HG02678 (cell line): Measurements from ENCODE around the gene TAF11L5.
"Not testable (repeated sequence)": the region's sequence is repeated elsewhere in the genome, so short reads cannot be mapped to it uniquely, and the experiment has no call there.

Experiments
- ATAC-seq: cut with Tn5 transposase; IDR thresholded peaks from one replicate; pipeline ENCODE4 v1.9.1; 2021; ENCODE audit warnings: mild to moderate bottlenecking, moderate library complexity; ENCODE audit not compliant: unreplicated experiment

Gene TAF11L5

GRCh38 chr5:17524935-17525334, at the start of gene TAF11L5:
TAF11L5 (plus strand) TSS chr5:17525235.
- not testable (repeated sequence) for ATAC-seq

DNA sequence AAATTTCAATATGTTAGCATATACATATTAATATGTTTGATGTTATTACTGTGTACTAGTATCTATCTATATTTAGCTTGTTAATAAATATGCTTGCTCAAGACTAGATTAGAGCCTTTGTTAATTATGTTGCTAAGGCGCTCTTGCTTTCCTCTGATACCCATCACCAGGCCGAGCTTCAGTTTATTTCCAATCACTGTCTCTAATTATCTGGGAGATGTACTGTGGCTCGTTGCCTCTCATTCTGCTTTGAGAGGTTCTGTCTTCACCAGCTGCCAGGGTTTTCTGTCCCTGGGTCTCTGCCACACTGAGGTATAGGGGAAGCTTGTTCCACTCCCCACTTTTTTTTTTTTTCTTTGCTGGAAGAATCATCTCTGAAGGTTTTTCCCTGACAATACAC, 48.0 kb upstream of the TAF11L5 start:
- no peak for ATAC-seq

GRCh38 chr5:17477573-17478265, 47.3 kb upstream of the TAF11L5 start:
- ATAC-seq, result no peak

DNA sequence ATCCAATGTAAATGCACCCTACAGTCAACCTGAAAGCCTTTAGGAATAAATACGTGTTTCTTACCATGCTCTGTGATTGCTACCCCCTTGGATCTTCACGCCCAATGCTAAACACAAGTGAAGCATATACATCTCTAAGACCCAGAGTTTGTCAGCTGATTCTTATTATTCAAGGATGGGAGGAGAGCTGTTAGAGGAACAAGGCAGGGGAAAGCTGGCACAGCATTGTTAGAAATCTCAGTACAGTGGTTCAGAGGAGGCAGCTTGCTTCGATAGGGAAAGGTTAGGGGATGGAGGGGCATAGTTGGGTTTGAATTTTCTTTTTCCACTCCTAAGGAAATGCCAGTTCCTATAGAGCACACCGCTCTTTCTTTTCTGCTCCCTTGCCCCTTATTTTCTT, 43.7 kb upstream of the TAF11L5 start:
- no peak for ATAC-seq

- ATAC-seq, result no peak
Measured at GRCh38 chr5:17482790-17483189, 42.2 kb upstream of the TAF11L5 start.

DNA sequence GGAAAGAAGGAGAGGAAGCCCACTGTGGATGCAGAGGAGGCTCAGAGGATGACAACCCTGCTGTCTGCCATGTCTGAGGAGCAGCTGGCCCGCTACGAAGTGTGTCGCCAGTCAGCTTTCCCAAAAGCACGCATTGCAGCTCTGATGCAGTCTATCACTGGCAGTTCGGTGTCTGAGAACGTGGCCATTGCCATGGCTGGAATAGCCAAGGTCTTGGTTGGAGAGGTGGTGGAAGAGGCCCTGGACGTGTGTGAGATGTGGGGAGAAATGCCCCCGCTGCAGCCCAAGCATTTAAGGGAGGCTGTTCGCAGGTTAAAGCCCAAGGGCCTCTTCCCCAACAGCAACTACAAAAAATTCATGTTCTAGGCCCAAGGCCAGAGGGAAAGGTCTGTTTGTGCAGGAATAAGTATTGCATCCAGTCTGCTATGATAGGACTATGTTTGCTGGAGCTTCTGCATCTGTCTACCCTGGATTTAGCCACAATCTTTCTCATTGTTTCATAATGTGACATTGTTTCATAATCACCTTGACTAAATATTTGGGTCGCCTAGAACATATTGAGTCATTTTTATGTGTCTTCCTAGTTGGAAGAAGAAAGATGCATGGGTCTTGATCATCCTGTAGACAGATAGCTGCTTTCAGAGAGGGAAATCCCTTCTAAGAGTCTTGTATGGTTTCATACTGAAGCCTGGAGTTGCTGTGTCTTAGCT, 38.4 kb upstream of the TAF11L5 start:
- ATAC-seq, result not testable (repeated sequence)

DNA sequence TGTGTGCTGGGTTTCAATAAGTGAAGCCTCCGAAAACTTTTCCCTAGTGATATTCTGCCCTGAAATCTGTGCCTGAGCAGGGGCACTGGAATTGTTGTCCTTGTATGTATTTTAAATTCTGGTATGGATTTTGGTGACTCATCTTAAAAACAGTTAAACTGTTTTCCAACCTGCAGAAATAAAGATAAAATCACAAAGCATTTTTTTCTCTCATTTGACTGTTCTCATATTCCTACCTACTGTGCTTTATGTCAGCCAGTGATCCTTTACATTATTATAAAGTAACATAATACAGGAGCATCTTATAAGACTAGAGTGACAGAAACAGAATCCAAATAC, 37.9 kb upstream of the TAF11L5 start:
- ATAC-seq, result no peak

GRCh38 chr5:17491257-17491656, 33.8 kb upstream of the TAF11L5 start:
- not testable (repeated sequence) for ATAC-seq

- no peak for ATAC-seq
Measured at GRCh38 chr5:17492770-17493169, 32.3 kb upstream of the TAF11L5 start.

DNA sequence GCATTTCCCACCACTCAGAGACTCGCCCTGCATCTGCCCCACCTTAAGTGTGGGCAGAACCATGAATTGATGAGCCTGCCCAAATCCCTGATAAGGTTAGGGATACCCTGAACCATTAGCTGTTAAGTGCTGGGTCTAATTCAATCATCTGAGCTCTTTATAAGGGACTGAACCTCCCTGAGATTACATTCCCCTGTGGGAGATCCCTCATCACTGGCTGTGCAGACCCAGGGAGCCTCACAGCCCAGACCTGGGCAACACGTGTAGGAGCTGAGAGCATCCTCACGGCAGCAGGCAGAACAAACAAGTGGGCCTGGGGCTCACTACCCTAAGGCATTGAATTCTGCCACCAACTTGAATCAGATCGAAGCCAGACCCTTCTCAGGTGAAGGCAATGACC, 27.6 kb upstream of the TAF11L5 start:
- ATAC-seq, result no peak

GRCh38 chr5:17497931-17498330, 27.1 kb upstream of the TAF11L5 start, which contains the start of gene TAF11L2:
TAF11L2 (plus strand) TSS chr5:17498231.
- not testable (repeated sequence) for ATAC-seq

GRCh38 chr5:17511775-17512325, 13.2 kb upstream of the TAF11L5 start:
- ATAC-seq, result no peak

DNA sequence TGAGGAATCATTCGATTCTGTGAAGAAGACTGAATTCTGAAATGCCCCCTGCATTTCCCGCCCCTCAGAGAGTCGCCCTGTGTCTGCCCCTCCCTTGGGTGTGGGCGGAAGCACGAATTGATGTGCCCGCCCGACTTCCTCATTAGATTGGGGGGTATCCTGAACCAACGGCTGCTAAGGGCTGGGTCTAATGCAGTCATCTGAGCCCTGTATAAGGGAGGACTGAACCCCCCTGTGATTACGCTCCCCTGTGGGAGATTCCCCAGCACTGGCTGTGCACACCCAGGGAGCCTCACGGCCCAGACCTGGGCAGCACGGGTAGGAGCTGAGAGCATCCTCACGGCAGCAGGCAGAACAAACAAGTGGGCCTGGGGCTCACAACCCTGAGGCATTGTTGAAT, 7.5 kb upstream of the TAF11L5 start:
- ATAC-seq, result not testable (repeated sequence)

DNA sequence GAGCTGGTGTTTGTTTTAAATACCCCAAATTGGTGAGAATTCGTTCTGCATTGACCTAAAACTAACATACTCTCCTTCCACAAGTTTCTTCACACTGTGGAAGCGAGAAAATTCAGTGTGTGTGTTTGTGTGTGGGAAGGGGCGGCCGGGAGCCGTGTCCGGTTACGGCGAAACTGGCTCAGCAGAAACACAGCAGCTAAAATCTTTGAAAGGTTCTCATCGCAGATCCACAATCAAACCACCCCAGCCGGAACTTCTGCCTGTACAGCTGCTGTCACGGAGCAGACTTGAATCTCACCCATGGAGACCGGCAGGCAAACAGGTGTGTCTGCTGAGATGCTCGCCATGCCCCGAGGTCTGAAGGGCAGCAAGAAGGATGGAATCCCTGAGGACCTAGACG, 7.0 kb upstream of the TAF11L5 start, which contains the start of gene TAF11L3:
Gene TAF11L3 (plus strand): TSS at position 301 of the 400 bp plus-strand sequence.
- not testable (repeated sequence) for ATAC-seq

GRCh38 chr5:17519508-17519907, 5.5 kb upstream of the TAF11L5 start:
- ATAC-seq, result not testable (repeated sequence)

GRCh38 chr5:17521501-17521900, 3.5 kb upstream of the TAF11L5 start, which contains the start of gene TAF11L4:
TAF11L4 (plus strand) TSS chr5:17521801.
- not testable (repeated sequence) for ATAC-seq

- ATAC-seq, result not testable (repeated sequence)
Measured at GRCh38 chr5:17526504-17526903, 1.5 kb downstream of the TAF11L5 start.

DNA sequence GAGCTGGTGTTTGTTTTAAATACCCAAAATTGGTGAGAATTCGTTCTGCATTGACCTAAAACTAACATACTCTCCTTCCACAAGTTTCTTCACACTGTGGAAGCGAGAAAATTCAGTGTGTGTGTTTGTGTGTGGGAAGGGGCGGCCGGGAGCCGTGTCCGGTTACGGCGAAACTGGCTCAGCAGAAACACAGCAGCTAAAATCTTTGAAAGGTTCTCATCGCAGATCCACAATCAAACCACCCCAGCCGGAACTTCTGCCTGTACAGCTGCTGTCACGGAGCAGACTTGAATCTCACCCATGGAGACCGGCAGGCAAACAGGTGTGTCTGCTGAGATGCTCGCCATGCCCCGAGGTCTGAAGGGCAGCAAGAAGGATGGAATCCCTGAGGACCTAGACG, 3.3 kb downstream of the TAF11L5 start, which contains the start of gene TAF11L6:
Gene TAF11L6 (plus strand): TSS at position 301 of the 400 bp plus-strand sequence.
- not testable (repeated sequence) for ATAC-seq
